ENCODE measurements around the gene MTA1. TPM values are rescaled to one million over a fixed set of nuclear protein-coding genes. Genes with fewer than 3 reads are reported as not detected.

The MTA1 gene
- total and polyA plus RNA-seq, 2 of the 8 experiments (the other 6 are each of a cell fraction or from before 2014, with no cell fraction given): 73.9 to 221 TPM

- TF ChIP-seq CTCF (IDR thresholded peaks at IDR 0.05; ENCODE audit: control extremely low read depth in 1 of 3, insufficient read depth in 1 of 3, low read depth in 1 of 3, low read length in 3 of 3) (no peak), HDAC6 (IDR thresholded peaks at IDR 0.05; ENCODE audit: low read depth, low read length) (no peak), BACH1 (IDR thresholded peaks at IDR 0.05; ENCODE audit: low read length) (no peak), ASH2L (IDR thresholded peaks at IDR 0.05; ENCODE audit: low read length) (no peak), CHD1 (IDR thresholded peaks at IDR 0.05; ENCODE audit: low read depth, low read length) (no peak), ATF2 (IDR thresholded peaks at IDR 0.05; ENCODE audit: low read length) (no peak), CBX8 (IDR thresholded peaks at IDR 0.05; ENCODE audit: borderline replicate concordance, low read depth, low read length) (no peak), TAF7 (optimal IDR thresholded peaks at IDR 0.05; ENCODE audit: borderline replicate concordance, low read depth, low read length) (no peak)
These were observed 80.6 kb downstream of the MTA1 start (continued) for GRCh38 chr14:105500036-105500725.

Measured in H1 (cell line).